OCI-LY3 (cell line): ENCODE measurements around the gene FAM234A.

Source experiments
- CTCF ChIP-seq: fragments of 200-600, 300-600 bp; sonication (generic); IDR thresholded peaks from 2 replicates; pipeline ENCODE4 v1.5.1; 2014; ENCODE audit warnings: antibody characterized with exemption, low read length, low read depth
- EZH2phosphoT487 ChIP-seq: fragments of 200-600 bp; shearing (Covaris generic); IDR thresholded peaks from 2 replicates; pipeline ENCODE4 v1.6.1; 2018; ENCODE audit warnings: antibody characterized with exemption, mixed run types, low read depth

DNA sequence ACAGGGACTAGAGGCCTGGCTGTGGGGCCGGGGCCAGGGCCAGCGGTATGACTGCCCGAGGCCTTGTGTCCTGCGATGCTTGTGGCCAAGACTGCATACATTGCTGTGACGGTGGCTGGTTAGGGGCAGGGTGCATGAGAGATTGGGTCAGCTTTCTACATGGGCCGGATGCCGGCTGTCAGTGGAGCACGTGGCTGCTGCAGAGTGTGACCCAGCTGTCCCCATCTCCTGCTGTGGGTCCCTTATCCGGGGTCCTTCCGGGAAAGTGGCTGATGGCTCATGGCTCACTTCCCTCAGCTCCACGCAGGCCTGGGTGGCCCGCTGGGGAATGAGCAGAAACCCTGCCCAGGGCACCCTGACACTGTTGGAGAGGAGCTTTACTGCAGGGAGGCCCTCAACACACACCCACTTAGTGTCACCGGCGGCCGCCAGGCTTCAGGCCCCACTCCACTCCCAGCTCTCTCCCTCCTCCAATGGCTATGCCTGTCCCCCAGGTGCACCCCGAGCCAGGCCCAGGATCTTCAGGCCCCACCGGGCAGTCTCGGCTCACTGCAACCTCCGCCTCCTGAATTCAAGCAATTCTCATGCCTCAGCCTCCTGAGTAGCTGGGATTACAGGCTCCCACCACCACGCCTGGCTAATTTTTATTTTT lies 41.9 kb downstream of the FAM234A start:
- no peak for TF ChIP-seq CTCF
- no peak for TF ChIP-seq EZH2phosphoT487
